Uterus (tissue), 2 donors: ENCODE data around the gene TMEM47.

ENCODE experiments used
- CTCF ChIP-seq, 4 experiments: fragments of 200-600 bp in 2 of 4; fragments of 450-650 bp in 2 of 4; sonication (generic) in 2 of 4; IDR thresholded peaks; one replicate each; pipeline ENCODE4 v1.5.1; 2016 to 2019; ENCODE audit warnings: antibody characterized with exemption in 4 of 4, mild to moderate bottlenecking in 2 of 4, moderate library complexity in 1 of 4
- POLR2A ChIP-seq, 2 donors: fragments of 450-650 bp; IDR thresholded peaks; one replicate each; pipeline ENCODE4 v1.6.1; 2016; ENCODE audit warnings: antibody characterized with exemption in 2 of 2, mild to moderate bottlenecking in 1 of 2, moderate library complexity in 1 of 2

GRCh38 chrX:34632384-34632783 lies 24.7 kb downstream of the TMEM47 start:
- TF ChIP-seq CTCF (IDR thresholded peaks at IDR 0.05) (no peak), POLR2A (IDR thresholded peaks at IDR 0.05) (no peak)
